H1 (cell line): ENCODE measurements around the gene FMO5. TPM values are rescaled to one million over a fixed set of nuclear protein-coding genes. Genes with fewer than 3 reads are reported as not detected.

Source experiments
- CTCF ChIA-PET: fragments of 300-600 bp; sonication (Branson Sonifier 250); formaldehyde crosslinking; loops from one replicate; lab custom pipeline; 2021; ENCODE audit not compliant: partially characterized antibody; lab: Charles Lee
- POLR2A ChIA-PET: fragments of 300-600 bp; sonication (Branson Sonifier 250); formaldehyde crosslinking; loops from one replicate; lab custom pipeline; 2021; ENCODE audit warnings: inconsistent platforms; ENCODE audit not compliant: partially characterized antibody; lab: Charles Lee
- DNase-seq, 2 experiments: peaks; one replicate each; pipeline versions ENCODE4 v3.0.0 to v3.0.0-alpha.2; 2010 to 2022; ENCODE audit warnings: low spot score in 2 of 2, low read depth in 1 of 2, mixed read lengths in 1 of 2
- FAIRE-seq: peaks from 2 replicates; lab custom pipeline; 2011; peaks lifted over from hg19 to GRCh38; lab: Jason Lieb, UNC
- H2AFZ ChIP-seq: 2 replicates; pipeline ENCODE4 v1.8.1; 2012; ENCODE audit warnings: low read length, inconsistent platforms
- H2AK5ac ChIP-seq: 2 replicates; pipeline ENCODE4 v1.6.1; 2013; ENCODE audit warnings: low read depth, low read length
- H2BK120ac ChIP-seq: replicated peaks from 2 replicates; pipeline ENCODE3; 2013; ENCODE audit warnings: low read depth, low read length, inconsistent platforms
- H2BK12ac ChIP-seq: 2 replicates; pipeline ENCODE4 v1.6.1; 2013; ENCODE audit warnings: low read depth, low read length
- H2BK15ac ChIP-seq: 2 replicates; pipeline ENCODE4 v1.6.1; 2013; ENCODE audit warnings: low read length
- H2BK20ac ChIP-seq: 2 replicates; pipeline ENCODE4 v1.6.1; 2013; ENCODE audit warnings: low read length
- H2BK5ac ChIP-seq: 2 replicates; pipeline ENCODE4 v1.6.1; 2013; ENCODE audit warnings: low read depth, low read length
- H3K14ac ChIP-seq: 2 replicates; pipeline ENCODE4 v1.6.1; 2013; ENCODE audit warnings: inconsistent platforms; ENCODE audit not compliant: insufficient read length
- H3K18ac ChIP-seq: 2 replicates; pipeline ENCODE4 v1.6.1; 2013; ENCODE audit warnings: low read length; ENCODE audit errors: extremely low read depth
- H3K23ac ChIP-seq: 2 replicates; pipeline ENCODE4 v1.6.1; 2013; ENCODE audit warnings: inconsistent platforms; ENCODE audit not compliant: insufficient read length
- H3K23me2 ChIP-seq: 2 replicates; pipeline ENCODE4 v1.6.1; 2013; ENCODE audit warnings: low read depth, low read length
- H3K27ac ChIP-seq: 2 replicates; pipeline ENCODE4 v1.6.1; 2011; ENCODE audit warnings: low read depth, low read length, inconsistent platforms
- H3K27me3 ChIP-seq, 4 experiments: replicated peaks in 1 of 4; 1 replicate in 1 of 4; 2 replicates in 3 of 4; pipeline versions ENCODE4 v1.6.1 to v1.8.1; 2011 to 2013; ENCODE audit warnings: low read length in 3 of 4, mild to moderate bottlenecking in 3 of 4, inconsistent platforms in 2 of 4, mixed read lengths in 2 of 4, moderate library complexity in 1 of 4; ENCODE audit not compliant: control insufficient read depth in 3 of 4, insufficient read depth in 3 of 4; ENCODE audit errors: extremely low read depth in 1 of 4
- H3K36me3 ChIP-seq, 4 experiments: 2 replicates each; pipeline versions ENCODE4 v1.6.1 to v1.8.1; 2011 to 2013; ENCODE audit warnings: mild to moderate bottlenecking in 4 of 4, low read length in 3 of 4, moderate library complexity in 2 of 4, control low read depth in 1 of 4, inconsistent platforms in 1 of 4; ENCODE audit not compliant: insufficient read depth in 4 of 4, control insufficient read depth in 2 of 4
- H3K4ac ChIP-seq: replicated peaks from 2 replicates; pipeline ENCODE3; 2013; ENCODE audit warnings: low read length, low read depth, mixed read lengths, inconsistent platforms; ENCODE audit not compliant: insufficient read length
- H3K4me1 ChIP-seq, 4 experiments: replicated peaks in 1 of 4; 1 replicate in 1 of 4; 2 replicates in 3 of 4; pipeline versions ENCODE4 v1.6.1 to v1.8.1; 2011 to 2013; ENCODE audit warnings: low read length in 3 of 4, inconsistent platforms in 2 of 4, mixed read lengths in 1 of 4; ENCODE audit not compliant: insufficient read depth in 4 of 4, control insufficient read depth in 3 of 4
- H3K4me2 ChIP-seq, 2 experiments: 2 replicates each; pipeline versions ENCODE4 v1.6.1 to v1.8.1; 2011 to 2013; ENCODE audit warnings: low read depth in 2 of 2, low read length in 2 of 2, control low read depth in 1 of 2, inconsistent platforms in 1 of 2, mild to moderate bottlenecking in 1 of 2; ENCODE audit not compliant: insufficient read depth in 1 of 2
- H3K4me3 ChIP-seq, 4 experiments: fragments of 200-600, 300-600 bp in 1 of 4; sonication (generic), shearing (Covaris generic), sonication (Bioruptor Twin) in 1 of 4; 2 replicates each; pipeline versions ENCODE4 v1.5.1 to v1.8.1; 2011 to 2016; ENCODE audit warnings: low read length in 4 of 4, low read depth in 3 of 4, control low read depth in 2 of 4, inconsistent platforms in 2 of 4, mild to moderate bottlenecking in 2 of 4, mixed read lengths in 1 of 4, moderate library complexity in 1 of 4; ENCODE audit not compliant: insufficient read depth in 2 of 4; ENCODE audit errors: extremely low read depth in 1 of 4
- H3K56ac ChIP-seq: replicated peaks from 2 replicates; pipeline ENCODE3; 2013; ENCODE audit warnings: low read depth, mild to moderate bottlenecking, mixed read lengths, low read length, inconsistent platforms; ENCODE audit not compliant: insufficient read length
- H3K79me1 ChIP-seq: 2 replicates; pipeline ENCODE4 v1.6.1; 2013; ENCODE audit warnings: low read depth, low read length, control low read depth
- H3K79me2 ChIP-seq, 2 experiments: 2 replicates each; pipeline versions ENCODE4 v1.6.1 to v1.8.1; 2012 to 2013; ENCODE audit warnings: low read length in 2 of 2, mild to moderate bottlenecking in 2 of 2, inconsistent platforms in 1 of 2; ENCODE audit not compliant: insufficient read depth in 2 of 2, control insufficient read depth in 1 of 2
- H3K9ac ChIP-seq, 4 experiments: replicated peaks in 1 of 4; 1 replicate in 1 of 4; 2 replicates in 3 of 4; pipeline versions ENCODE4 v1.6.1 to v1.8.1; 2011 to 2013; ENCODE audit warnings: low read depth in 3 of 4, low read length in 3 of 4, control low read depth in 2 of 4, mild to moderate bottlenecking in 2 of 4, moderate library complexity in 2 of 4, inconsistent platforms in 1 of 4; ENCODE audit errors: extremely low read depth in 1 of 4
- H3K9me3 ChIP-seq, 2 experiments: 2 replicates each; pipeline versions ENCODE4 v1.6.1 to v1.8.1; 2012 to 2013; ENCODE audit warnings: mild to moderate bottlenecking in 2 of 2, moderate library complexity in 2 of 2, control low read depth in 1 of 2, inconsistent platforms in 1 of 2, low read depth in 1 of 2, low read length in 1 of 2, mixed read lengths in 1 of 2; ENCODE audit not compliant: insufficient read depth in 2 of 2
- H4K20me1 ChIP-seq, 2 experiments: replicated peaks in 1 of 2; 2 replicates each; pipeline versions ENCODE3 to v1.8.1; 2011 to 2013; ENCODE audit warnings: inconsistent platforms in 2 of 2, low read length in 2 of 2, mild to moderate bottlenecking in 1 of 2; ENCODE audit not compliant: insufficient read depth in 2 of 2, control insufficient read depth in 1 of 2
- H4K5ac ChIP-seq: 2 replicates; pipeline ENCODE4 v1.6.1; 2013; ENCODE audit warnings: low read length, low read depth, mixed read lengths, inconsistent platforms; ENCODE audit not compliant: insufficient read length
- H4K8ac ChIP-seq: 2 replicates; pipeline ENCODE4 v1.8.0; 2013; ENCODE audit warnings: mild to moderate bottlenecking, moderate library complexity, low read length, inconsistent platforms; ENCODE audit not compliant: insufficient read depth; ENCODE audit errors: extremely low read depth
- H4K91ac ChIP-seq: replicated peaks from 2 replicates; pipeline ENCODE3; 2013; ENCODE audit warnings: low read length, mixed read lengths, inconsistent platforms; ENCODE audit not compliant: insufficient read length
- CHD1 ChIP-seq: IDR thresholded peaks from 2 replicates; pipeline ENCODE4 v1.6.1; 2012; ENCODE audit warnings: low read depth, low read length, improper control_type of control experiment
- CHD2 ChIP-seq: IDR thresholded peaks from 2 replicates; pipeline ENCODE4 v1.6.1; 2012; ENCODE audit warnings: low read length, improper control_type of control experiment
- JUN ChIP-seq: IDR thresholded peaks from 2 replicates; pipeline ENCODE4 v1.6.1; 2011; ENCODE audit warnings: low read depth, mild to moderate bottlenecking, improper control_type of control experiment, low read length
- KDM1A ChIP-seq: fragments of 200-600, 300-600 bp; sonication (generic); IDR thresholded peaks from 2 replicates; pipeline ENCODE4 v1.7.1; 2016; ENCODE audit warnings: mild to moderate bottlenecking, low read length, borderline replicate concordance
- MAFK ChIP-seq: IDR thresholded peaks from 2 replicates; pipeline ENCODE4 v1.6.1; 2012; ENCODE audit warnings: low read depth, mild to moderate bottlenecking, improper control_type of control experiment, low read length
- POU5F1 ChIP-seq: IDR thresholded peaks from 2 replicates; pipeline ENCODE4 v1.6.1; 2011; ENCODE audit warnings: low read depth, mild to moderate bottlenecking, low read length, moderate library complexity
- SIRT6 ChIP-seq: IDR thresholded peaks from one replicate; pipeline ENCODE4 v1.7.1; 2012; ENCODE audit warnings: low read length, inconsistent platforms
- SIX5 ChIP-seq: IDR thresholded peaks from 2 replicates; pipeline ENCODE4 v1.6.1; 2011; ENCODE audit warnings: mild to moderate bottlenecking, low read depth, low read length
- TAF7 ChIP-seq: optimal IDR thresholded peaks from 2 replicates; pipeline ENCODE3; 2011; ENCODE audit warnings: low read depth, mild to moderate bottlenecking, inconsistent platforms, low read length, moderate library complexity, borderline replicate concordance
- TEAD4 ChIP-seq: IDR thresholded peaks from 2 replicates; pipeline ENCODE4 v1.6.1; 2012; ENCODE audit warnings: low read depth, low read length, inconsistent platforms, mixed read lengths
- WGBS, 2 experiments: shearing (Covaris generic) in 1 of 2; methylation state at CpG; one replicate each; pipeline versions ENCODE4 v1.1.6 to v1.1.7; 2013 to 2015; ENCODE audit warnings: low lambda C conversion rate in 2 of 2, mixed read lengths in 2 of 2, inconsistent platforms in 1 of 2, low coverage in 1 of 2, missing lambda C conversion rate in 1 of 2; ENCODE audit not compliant: insufficient replicate concordance in 2 of 2, insufficient coverage in 1 of 2, insufficient read length in 1 of 2; ENCODE audit errors: extremely low coverage in 1 of 2, missing lambda C conversion rate in 1 of 2; 5-methylcytosine and 5-hydroxymethylcytosine counted together
- polyA plus RNA-seq, 7 experiments: library from polyadenylated mRNA; depleted of rRNA in 3 of 7; stranded (reverse) in 5 of 7; unstranded in 2 of 7; fragments of >200 nt in 5 of 7; fragments of 200-250 nt in 2 of 7; gene quantifications; 1 replicate in 5 of 7; 2 replicates in 1 of 7; 4 replicates in 1 of 7; pipeline versions ENCODE4 v1.2.1 to v1.2.3, GENCODE V29; 2011 to 2013; ENCODE audit warnings: missing spikeins in 2 of 7, mixed read lengths in 2 of 7
- total RNA-seq: library from RNA; stranded (reverse); fragmentation: NEBNext Ultra II Directional; extraction: Animal tissue kit (Norgen Biotek cat#: 25700); gene quantifications from 2 replicates; pipeline ENCODE4 v1.2.1, GENCODE V29; 2021

The FMO5 gene
- total and polyA plus RNA-seq, 2 of the 8 experiments (the other 6 are each of a cell fraction or from before 2014, with no cell fraction given) = 0.27 to 0.34 TPM

- no peak overlapping the region for H2BK120ac ChIP-seq
- H3K56ac ChIP-seq = no peak overlapping the region
- POLR2A ChIA-PET = interaction anchor here (1.9 to 7.3 kb wide), 2 partner anchors 73 to 84 kb away, joined by 4 to 48 read pairs; partner anchors contain the start of gene CHD1L
- no peak overlapping the region for H3K27ac ChIP-seq
- H2BK20ac ChIP-seq = no peak overlapping the region
- H3K23ac ChIP-seq = no peak overlapping the region
- 0 out of 2 replicates have a peak, but pooled peaks cover 2% of the 10 kb centered on the region for H3K79me1 ChIP-seq
- no peaks in the 10 kb centered on the region for H3K9me3 ChIP-seq
- H3K4ac ChIP-seq = no peak overlapping the region
- H2BK15ac ChIP-seq = no peak overlapping the region
- H3K14ac ChIP-seq = no peak overlapping the region
- no peak overlapping the region for H3K18ac ChIP-seq
- H2BK12ac ChIP-seq = no peak overlapping the region
- no peak overlapping the region for H3K4me3 ChIP-seq
- no peak overlapping the region for H4K5ac ChIP-seq
- no peaks in the 10 kb centered on the region for H3K27me3 ChIP-seq
- FAIRE-seq (no peak), DNase-seq (no peak)
- H2AFZ ChIP-seq = no peak overlapping the region
- H2BK5ac ChIP-seq = no peak overlapping the region
- peak overlapping the region in 1 of 2 experiments; percentile 94; a peak in 2 of 4 replicates for H3K4me2 ChIP-seq
- no peak overlapping the region for H4K8ac ChIP-seq
- H2AK5ac ChIP-seq = no peak overlapping the region
- WGBS, 2 experiments = 63% methylated on average over 3 of the region's 3 CpGs; no CpG with 5 or more reads in 1 of the 2 experiments
- H3K36me3 ChIP-seq = peaks cover 0 to 14% (median 12%) of the 10 kb centered on the region in 4 experiments; a peak in 6 of 8 replicates
- CTCF ChIA-PET = interaction anchor here (0.9 to 2.1 kb wide), 4 partner anchors 9 to 220 kb away, joined by 3 to 7 read pairs (median 4); no protein-coding TSS in a partner anchor
- H3K79me2 ChIP-seq = peaks cover 4 to 53% of the 10 kb centered on the region in 2 experiments; a peak in 3 of 4 replicates
- peaks cover 2 to 12% (median 10%) of the 10 kb centered on the region in 4 experiments; a peak in 4 of 7 replicates for H3K4me1 ChIP-seq
- H4K91ac ChIP-seq = no peak overlapping the region
- H4K20me1 ChIP-seq = peaks cover 0 to 6% of the 10 kb centered on the region in 2 experiments
- H3K23me2 ChIP-seq = 0 out of 2 replicates have a peak, but pooled peaks cover 2% of the 10 kb centered on the region
- no peak overlapping the region for H3K9ac ChIP-seq
- TF ChIP-seq TAF7 = no peak
- TF ChIP-seq SIX5 = no peak
- no peak for TF ChIP-seq TEAD4
- no peak for TF ChIP-seq CHD2
- no peak for TF ChIP-seq SIRT6
- TF ChIP-seq MAFK = no peak
- no peak for TF ChIP-seq JUN
- TF ChIP-seq KDM1A = no peak
- TF ChIP-seq POU5F1 = no peak
- no peak for TF ChIP-seq CHD1
These were observed 56.0 kb downstream of the FMO5 start for GRCh38 chr1:147169171-147169570.
